ENCODE measurements around the gene INPP5B.

The INPP5B gene

GRCh38 chr1:37828410-37829074 is 118.3 kb downstream of the INPP5B start:
- DNase-seq: no peak

GRCh38 chr1:37825506-37825905 is 121.3 kb downstream of the INPP5B start:
- no peak for DNase-seq

GRCh38 chr1:37824001-37824400 is 122.9 kb downstream of the INPP5B start:
- DNase-seq: no peak

GRCh38 chr1:37822906-37823815 is 123.7 kb downstream of the INPP5B start:
- no peak for DNase-seq

GRCh38 chr1:37821481-37821880 is 125.4 kb downstream of the INPP5B start:
- no peak for DNase-seq

GRCh38 chr1:37817481-37817880 is 129.4 kb downstream of the INPP5B start:
- DNase-seq: no peak

GRCh38 chr1:37814252-37814651 is 132.6 kb downstream of the INPP5B start:
- no peak for DNase-seq

GRCh38 chr1:37813529-37814145 is 133.2 kb downstream of the INPP5B start:
- no peak for DNase-seq

- DNase-seq: peak; percentile 47
Measured at GRCh38 chr1:37811027-37811655, 135.7 kb downstream of the INPP5B start.
